Gastrocnemius medialis (tissue), 4 donors: ENCODE results near the gene C5orf58.

Experiments
- POLR2A ChIP-seq, 2 donors: fragments of 450-650 bp; IDR thresholded peaks; one replicate each; pipeline ENCODE4 v1.6.1; 2017; ENCODE audit warnings: antibody characterized with exemption in 2 of 2, mild to moderate bottlenecking in 2 of 2, moderate library complexity in 2 of 2
- TF ChIP-seq, protein P1 (sequence below), 5 experiments: fragments of 450-650 bp in 3 of 5; fragments of 200-600 bp in 2 of 5; sonication (generic) in 2 of 5; IDR thresholded peaks in 4 of 5; conservative IDR thresholded peaks in 1 of 5; 1 replicate in 4 of 5; 2 replicates in 1 of 5; pipeline ENCODE4 v1.5.1; 2016 to 2019; ENCODE audit warnings: antibody characterized with exemption in 5 of 5, mild to moderate bottlenecking in 3 of 5, moderate library complexity in 3 of 5

GRCh38 chr5:170278611-170279458 lies 46.0 kb downstream of the C5orf58 start:
- no peak for TF ChIP-seq POLR2A (IDR thresholded peaks at IDR 0.05)
- TF ChIP-seq, protein P1, sequence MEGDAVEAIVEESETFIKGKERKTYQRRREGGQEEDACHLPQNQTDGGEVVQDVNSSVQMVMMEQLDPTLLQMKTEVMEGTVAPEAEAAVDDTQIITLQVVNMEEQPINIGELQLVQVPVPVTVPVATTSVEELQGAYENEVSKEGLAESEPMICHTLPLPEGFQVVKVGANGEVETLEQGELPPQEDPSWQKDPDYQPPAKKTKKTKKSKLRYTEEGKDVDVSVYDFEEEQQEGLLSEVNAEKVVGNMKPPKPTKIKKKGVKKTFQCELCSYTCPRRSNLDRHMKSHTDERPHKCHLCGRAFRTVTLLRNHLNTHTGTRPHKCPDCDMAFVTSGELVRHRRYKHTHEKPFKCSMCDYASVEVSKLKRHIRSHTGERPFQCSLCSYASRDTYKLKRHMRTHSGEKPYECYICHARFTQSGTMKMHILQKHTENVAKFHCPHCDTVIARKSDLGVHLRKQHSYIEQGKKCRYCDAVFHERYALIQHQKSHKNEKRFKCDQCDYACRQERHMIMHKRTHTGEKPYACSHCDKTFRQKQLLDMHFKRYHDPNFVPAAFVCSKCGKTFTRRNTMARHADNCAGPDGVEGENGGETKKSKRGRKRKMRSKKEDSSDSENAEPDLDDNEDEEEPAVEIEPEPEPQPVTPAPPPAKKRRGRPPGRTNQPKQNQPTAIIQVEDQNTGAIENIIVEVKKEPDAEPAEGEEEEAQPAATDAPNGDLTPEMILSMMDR (IDR thresholded peaks at IDR 0.05 in 4 of 5, conservative IDR thresholded peaks at IDR 0.05 in 1 of 5), result no peak
